Measurements from ENCODE around the gene KIF2A.

The KIF2A gene

GRCh38 chr5:62305715-62306322 lies at the start of gene KIF2A:
KIF2A (plus strand) TSS chr5:62306206; CDS start chr5:62306473, 267 bp downstream.
- TF ChIP-seq CTCF (IDR thresholded peaks at IDR 0.05) = peak; percentile 55
- H3K4me1 ChIP-seq (ENCODE audit: control insufficient read depth in 1 of 2, insufficient read depth in 1 of 2, low read depth in 1 of 2, low read length in 1 of 2) = peaks cover 18 to 28% of the 10 kb centered on the region in 2 experiments
- no peaks in the 10 kb centered on the region for H3K36me3 ChIP-seq
- H3K9me3 ChIP-seq = no peaks in the 10 kb centered on the region
- peak within 1 kb of the TSS; percentile 85 to 87 for H3K4me3 ChIP-seq (ENCODE audit: low read depth in 1 of 2, low read length in 1 of 2)
- H3K27me3 ChIP-seq = no peaks in the 10 kb centered on the region
- H3K27ac ChIP-seq = peak within 1 kb of the TSS; percentile 92

GRCh38 chr5:62257020-62257367 lies 49.0 kb upstream of the KIF2A start:
- Histone ChIP-seq H3K27ac (no peak overlapping the region), H3K4me3 (ENCODE audit: low read depth in 1 of 2, low read length in 1 of 2) (no peak overlapping the region), H3K4me1 (ENCODE audit: control insufficient read depth in 1 of 2, insufficient read depth in 1 of 2, low read depth in 1 of 2, low read length in 1 of 2) (peaks cover 0 to 5% of the 10 kb centered on the region in 2 experiments), H3K36me3 (no peaks in the 10 kb centered on the region), H3K9me3 (no peaks in the 10 kb centered on the region), H3K27me3 (no peaks in the 10 kb centered on the region)
- TF ChIP-seq CTCF (IDR thresholded peaks at IDR 0.05) = no peak

DNA sequence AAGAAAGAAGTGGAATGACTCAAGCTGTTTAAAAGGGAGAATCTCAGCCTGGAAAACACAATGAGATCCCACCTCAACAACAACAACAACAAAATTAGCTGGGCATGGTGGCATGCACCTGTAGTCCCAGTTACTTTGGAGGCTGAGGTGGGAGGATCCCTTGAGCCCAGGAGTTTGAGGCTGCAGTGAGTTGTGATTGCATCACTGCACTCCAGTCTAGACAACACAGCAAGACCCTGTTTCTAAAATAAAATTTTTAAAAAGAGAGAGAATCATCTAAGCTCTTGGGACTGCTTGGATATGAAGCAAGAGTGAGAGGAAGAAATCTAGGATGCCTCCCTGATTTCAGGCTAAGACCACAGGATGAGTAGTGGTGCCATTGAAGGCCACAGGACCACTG lies 47.4 kb upstream of the KIF2A start:
- H3K9me3 ChIP-seq = no peaks in the 10 kb centered on the region
- no peak overlapping the region for H3K27ac ChIP-seq
- no peaks in the 10 kb centered on the region for H3K36me3 ChIP-seq
- H3K27me3 ChIP-seq = no peaks in the 10 kb centered on the region
- H3K4me3 ChIP-seq (ENCODE audit: low read depth in 1 of 2, low read length in 1 of 2) = no peak overlapping the region
- TF ChIP-seq CTCF (IDR thresholded peaks at IDR 0.05) = no peak
- H3K4me1 ChIP-seq (ENCODE audit: control insufficient read depth in 1 of 2, insufficient read depth in 1 of 2, low read depth in 1 of 2, low read length in 1 of 2) = peaks cover 0 to 5% of the 10 kb centered on the region in 2 experiments

- Histone ChIP-seq H3K27me3 (no peaks in the 10 kb centered on the region), H3K4me1 (ENCODE audit: control insufficient read depth in 1 of 2, insufficient read depth in 1 of 2, low read depth in 1 of 2, low read length in 1 of 2) (peaks cover 0 to 5% of the 10 kb centered on the region in 2 experiments), H3K9me3 (no peaks in the 10 kb centered on the region), H3K4me3 (ENCODE audit: low read depth in 1 of 2, low read length in 1 of 2) (no peak overlapping the region), H3K36me3 (no peaks in the 10 kb centered on the region), H3K27ac (no peak overlapping the region)
- TF ChIP-seq CTCF (IDR thresholded peaks at IDR 0.05) = no peak
Observed at GRCh38 chr5:62259699-62260250, 46.2 kb upstream of the KIF2A start.

DNA sequence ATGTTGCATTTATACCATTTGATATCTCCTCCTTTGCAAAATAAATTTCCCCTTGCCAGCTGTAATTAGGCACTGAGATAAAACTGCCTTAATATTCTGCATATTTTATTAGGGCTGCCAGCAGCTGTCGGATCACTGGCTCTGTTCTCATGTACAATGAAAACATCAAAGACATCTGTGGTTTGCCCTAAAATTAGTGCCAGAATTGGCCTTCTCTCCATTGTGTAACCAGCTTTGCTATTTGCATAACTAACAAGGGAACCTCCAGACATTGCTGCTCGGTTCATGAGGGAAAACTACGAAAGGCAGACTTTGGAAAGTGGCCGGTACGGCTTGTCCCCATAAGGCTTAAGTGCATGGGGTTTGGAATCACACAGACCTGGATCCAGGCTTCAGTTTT lies 45.5 kb upstream of the KIF2A start:
- no peak for TF ChIP-seq CTCF (IDR thresholded peaks at IDR 0.05)
- H3K27ac ChIP-seq = no peak overlapping the region
- peaks cover 0 to 5% of the 10 kb centered on the region in 2 experiments for H3K4me1 ChIP-seq (ENCODE audit: control insufficient read depth in 1 of 2, insufficient read depth in 1 of 2, low read depth in 1 of 2, low read length in 1 of 2)
- no peaks in the 10 kb centered on the region for H3K36me3 ChIP-seq
- H3K4me3 ChIP-seq (ENCODE audit: low read depth in 1 of 2, low read length in 1 of 2) = no peak overlapping the region
- no peaks in the 10 kb centered on the region for H3K27me3 ChIP-seq
- H3K9me3 ChIP-seq = no peaks in the 10 kb centered on the region
